ENCODE data around the gene TPRX1. TPM values are rescaled to one million over a fixed set of nuclear protein-coding genes. Genes with fewer than 3 reads are reported as not detected.
"Not testable (repeated sequence)": the region's sequence is repeated elsewhere in the genome, so short reads cannot be mapped to it uniquely, and the experiment has no call there.

The TPRX1 gene
- total RNA-seq, 4 donors from 2014 or later, result not detected

DNA sequence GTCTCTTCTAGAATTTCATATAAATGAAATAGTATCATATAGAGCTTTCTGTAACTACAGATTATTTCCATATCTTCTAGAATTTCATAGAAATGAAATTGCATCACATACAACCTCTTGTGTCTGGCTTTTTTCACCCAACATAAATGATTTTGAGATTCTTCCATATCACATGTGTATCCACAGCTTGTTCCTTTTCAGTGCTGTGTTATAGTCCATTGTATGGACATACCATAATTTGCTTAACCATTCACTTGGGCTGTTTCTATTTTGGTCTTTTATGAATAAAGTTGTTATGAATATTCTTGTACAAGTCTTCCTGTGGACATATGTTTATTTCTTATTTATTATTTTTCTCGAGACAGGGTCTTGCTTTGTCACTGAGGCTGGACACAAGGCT is 11.7 kb downstream of the TPRX1 start:
- H3K27ac ChIP-seq (replicated peaks in 1 of 4), result no peak overlapping the region
- 91% methylated on average over 1 of the region's 1 CpG for WGBS
- intact Hi-C loops (cut with DNase I), result no loop called here

GRCh38 chr19:47790398-47790814 is 13.9 kb downstream of the TPRX1 start:
- Histone ChIP-seq H3K9me3 (no peaks in the 10 kb centered on the region), H3K4me3 (no peak overlapping the region), H3K27me3 (no peaks in the 10 kb centered on the region), H3K36me3 (peaks cover 6 to 26% (median 18%) of the 10 kb centered on the region in 4 donors), H3K4me1 (peaks cover 0 to 31% (median 27%) of the 10 kb centered on the region in 4 donors), H3K27ac (replicated peaks in 1 of 4) (no peak overlapping the region)
- peak; percentile 95 for DNase-seq (ENCODE audit: extremely low spot score)
- TF ChIP-seq POLR2AphosphoS5 (IDR thresholded peaks at IDR 0.05), result no peak
- TF ChIP-seq, protein P1, sequence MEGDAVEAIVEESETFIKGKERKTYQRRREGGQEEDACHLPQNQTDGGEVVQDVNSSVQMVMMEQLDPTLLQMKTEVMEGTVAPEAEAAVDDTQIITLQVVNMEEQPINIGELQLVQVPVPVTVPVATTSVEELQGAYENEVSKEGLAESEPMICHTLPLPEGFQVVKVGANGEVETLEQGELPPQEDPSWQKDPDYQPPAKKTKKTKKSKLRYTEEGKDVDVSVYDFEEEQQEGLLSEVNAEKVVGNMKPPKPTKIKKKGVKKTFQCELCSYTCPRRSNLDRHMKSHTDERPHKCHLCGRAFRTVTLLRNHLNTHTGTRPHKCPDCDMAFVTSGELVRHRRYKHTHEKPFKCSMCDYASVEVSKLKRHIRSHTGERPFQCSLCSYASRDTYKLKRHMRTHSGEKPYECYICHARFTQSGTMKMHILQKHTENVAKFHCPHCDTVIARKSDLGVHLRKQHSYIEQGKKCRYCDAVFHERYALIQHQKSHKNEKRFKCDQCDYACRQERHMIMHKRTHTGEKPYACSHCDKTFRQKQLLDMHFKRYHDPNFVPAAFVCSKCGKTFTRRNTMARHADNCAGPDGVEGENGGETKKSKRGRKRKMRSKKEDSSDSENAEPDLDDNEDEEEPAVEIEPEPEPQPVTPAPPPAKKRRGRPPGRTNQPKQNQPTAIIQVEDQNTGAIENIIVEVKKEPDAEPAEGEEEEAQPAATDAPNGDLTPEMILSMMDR (IDR thresholded peaks at IDR 0.05), result peak; percentile 69 to 92 (median 81)
- TF ChIP-seq EP300 (IDR thresholded peaks at IDR 0.05), result no peak
- intact Hi-C loops (cut with DNase I), result no loop called here
- 18% methylated on average over 10 of the region's 10 CpGs for WGBS

More for the DNA sequence above, 11.7 kb downstream of the TPRX1 start:
- Histone ChIP-seq H3K36me3 (peaks cover 0 to 7% (median 0%) of the 10 kb centered on the region in 4 donors), H3K27me3 (no peaks in the 10 kb centered on the region), H3K4me3 (no peak overlapping the region), H3K9me3 (no peaks in the 10 kb centered on the region), H3K4me1 (peaks cover 0 to 23% (median 17%) of the 10 kb centered on the region in 4 donors)
- no peak for TF ChIP-seq POLR2A (IDR thresholded peaks at IDR 0.05; ENCODE audit: low read depth)
- TF ChIP-seq, protein P1 (IDR thresholded peaks at IDR 0.05), result no peak
- no peak for DNase-seq (ENCODE audit: extremely low spot score)

DNA sequence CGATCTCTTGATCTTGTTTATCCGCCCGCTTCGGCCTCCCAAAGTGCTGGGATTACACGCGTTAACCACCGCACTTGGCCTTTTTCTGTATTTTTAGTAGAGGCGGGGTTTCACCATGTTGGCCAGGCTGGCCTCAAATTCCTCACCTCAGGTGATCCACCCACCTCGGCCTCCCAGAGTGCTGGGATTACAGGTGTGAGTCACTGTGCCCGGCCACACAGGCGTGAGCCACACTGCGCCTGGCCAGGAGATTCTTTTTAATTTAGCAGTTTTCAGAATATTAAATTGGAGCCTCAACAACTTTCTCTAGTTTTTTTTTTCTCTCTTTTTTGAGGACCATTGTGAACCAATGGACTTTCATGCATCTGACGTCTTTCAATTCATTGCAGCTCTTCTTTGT is 14.5 kb downstream of the TPRX1 start:
- H3K4me3 ChIP-seq; H3K27ac ChIP-seq (replicated peaks in 1 of 4); H3K9me3 ChIP-seq; H3K27me3 ChIP-seq; DNase-seq (ENCODE audit: extremely low spot score): not testable (repeated sequence)
- peaks cover 12 to 32% (median 24%) of the 10 kb centered on the region in 4 donors for H3K36me3 ChIP-seq
- H3K4me1 ChIP-seq, result peaks cover 0 to 31% (median 27%) of the 10 kb centered on the region in 4 donors
- intact Hi-C loops (cut with DNase I), result loop anchor here (5.0 to 10.0 kb wide), 2 partner anchors 78 to 355 kb away; partner anchors contain the start of gene EHD2
- 92% methylated on average over 13 of the region's 13 CpGs for WGBS

- H3K27me3 ChIP-seq; H3K9me3 ChIP-seq; H3K4me3 ChIP-seq; DNase-seq (ENCODE audit: extremely low spot score): not testable (repeated sequence)
- Histone ChIP-seq H3K36me3 (peaks cover 35 to 57% (median 49%) of the 10 kb centered on the region in 4 donors), H3K4me1 (peaks cover 12 to 49% (median 42%) of the 10 kb centered on the region in 4 donors), H3K27ac (replicated peaks in 1 of 4) (peak overlapping the region; percentile 11 to 59 (median 28))
- WGBS, result 81% methylated on average over 9 of the region's 10 CpGs
- intact Hi-C loops (cut with DNase I), result loop anchor here (5.0 to 10.0 kb wide), 2 partner anchors 75 to 353 kb away; partner anchors contain the start of gene EHD2
Observed at GRCh38 chr19:47787307-47787706, 17.0 kb downstream of the TPRX1 start.

GRCh38 chr19:47786566-47786965 is 17.8 kb downstream of the TPRX1 start:
- H3K36me3 ChIP-seq, result peaks cover 35 to 65% (median 55%) of the 10 kb centered on the region in 4 donors

More at GRCh38 chr19:47786566-47786965, 17.8 kb downstream of the TPRX1 start:
- Histone ChIP-seq H3K27me3 (no peaks in the 10 kb centered on the region), H3K9me3 (no peaks in the 10 kb centered on the region), H3K4me1 (peaks cover 20 to 57% (median 49%) of the 10 kb centered on the region in 4 donors), H3K27ac (replicated peaks in 1 of 4) (peak overlapping the region in 3 of 4 donors; percentile 23 to 59 (median 34)), H3K4me3 (no peak overlapping the region)
- no peak for DNase-seq (ENCODE audit: extremely low spot score)
- intact Hi-C loops (cut with DNase I), result loop anchor here (5.0 to 10.0 kb wide), 2 partner anchors 74 to 352 kb away; partner anchors contain the start of gene EHD2
- 82% methylated on average over 7 of the region's 7 CpGs for WGBS
- peak in 1 of 2 donors; percentile 13 for TF ChIP-seq POLR2AphosphoS5 (IDR thresholded peaks at IDR 0.05)
- TF ChIP-seq, protein P1 (IDR thresholded peaks at IDR 0.05), result no peak
- no peak for TF ChIP-seq POLR2A (IDR thresholded peaks at IDR 0.05; ENCODE audit: low read depth)
- TF ChIP-seq EP300 (IDR thresholded peaks at IDR 0.05), result no peak

Measured in esophagus muscularis mucosa (tissue), 4 donors.